Fibroblast of lung (primary cell): ENCODE measurements around the gene IL34. TPM values are rescaled to one million over a fixed set of nuclear protein-coding genes. Genes with fewer than 3 reads are reported as not detected.
A peak's percentile ranks its signal among the peaks of the same experiment; 100 is the strongest.

Experiments
- DNase-seq, 2 donors: peaks; one replicate each; pipeline versions ENCODE4 v3.0.0 to v3.0.0-alpha.2; 2010; ENCODE audit warnings: low read depth in 2 of 2
- H2AFZ ChIP-seq: 2 replicates; pipeline ENCODE4 v1.5.1; 2012; ENCODE audit warnings: low read length, control low read depth, inconsistent platforms
- H3K27ac ChIP-seq: 2 replicates; pipeline ENCODE4 v1.5.1; 2011; ENCODE audit warnings: low read length, control low read depth; ENCODE audit not compliant: insufficient read depth
- H3K27me3 ChIP-seq: 2 replicates; pipeline ENCODE4 v1.5.1; 2011; ENCODE audit warnings: mild to moderate bottlenecking, low read length; ENCODE audit not compliant: control insufficient read depth, insufficient read depth
- H3K36me3 ChIP-seq: 2 replicates; pipeline ENCODE4 v1.5.1; 2011; ENCODE audit warnings: low read length; ENCODE audit not compliant: control insufficient read depth, insufficient read depth
- H3K4me1 ChIP-seq: 2 replicates; pipeline ENCODE4 v1.5.1; 2011; ENCODE audit warnings: low read length; ENCODE audit not compliant: control insufficient read depth, insufficient read depth; ENCODE audit errors: extremely low read depth
- H3K4me2 ChIP-seq: 2 replicates; pipeline ENCODE4 v1.5.1; 2011; ENCODE audit warnings: low read length, control low read depth; ENCODE audit not compliant: insufficient read depth; ENCODE audit errors: extremely low read depth
- H3K4me3 ChIP-seq, 4 experiments: fragments of 200-600 bp in 1 of 4; sonication (generic) in 1 of 4; replicated peaks in 1 of 4; 2 replicates each; pipeline ENCODE4 v1.5.1; 2011 to 2016; ENCODE audit warnings: low read length in 4 of 4, low read depth in 3 of 4, mild to moderate bottlenecking in 3 of 4, control low read depth in 2 of 4, inconsistent platforms in 1 of 4, mixed read lengths in 1 of 4; ENCODE audit not compliant: insufficient read depth in 1 of 4; ENCODE audit errors: control extremely low read depth in 1 of 4
- H3K79me2 ChIP-seq: 2 replicates; pipeline ENCODE4 v1.5.1; 2012; ENCODE audit warnings: mild to moderate bottlenecking, low read length, inconsistent platforms; ENCODE audit not compliant: control insufficient read depth, insufficient read depth
- H3K9ac ChIP-seq: 2 replicates; pipeline ENCODE4 v1.5.1; 2011; ENCODE audit warnings: mild to moderate bottlenecking, low read length, control low read depth; ENCODE audit not compliant: insufficient read depth
- H3K9me3 ChIP-seq: 2 replicates; pipeline ENCODE4 v1.5.1; 2012; ENCODE audit warnings: low read depth, low read length; ENCODE audit not compliant: control insufficient read depth, insufficient read depth
- H4K20me1 ChIP-seq: 2 replicates; pipeline ENCODE4 v1.5.1; 2011; ENCODE audit warnings: low read length; ENCODE audit not compliant: control insufficient read depth, insufficient read depth; ENCODE audit errors: extremely low read depth
- EZH2 ChIP-seq: IDR thresholded peaks from 2 replicates; pipeline ENCODE4 v1.5.1; 2012; ENCODE audit warnings: low read length, control low read depth, mild to moderate bottlenecking; ENCODE audit errors: missing control alignments
- polyA plus RNA-seq, 2 donors: library from polyadenylated mRNA; depleted of rRNA in 1 of 2; stranded (reverse) in 1 of 2; unstranded in 1 of 2; fragments of >200 nt; gene quantifications; 2 replicates each; pipeline ENCODE4 v1.2.1, GENCODE V29; 2011 to 2012; ENCODE audit warnings: missing spikeins in 1 of 2
- total RNA-seq: library from RNA; depleted of rRNA; stranded (reverse); fragments of >200 nt; gene quantifications from 2 replicates; pipeline ENCODE4 v1.2.1, GENCODE V29; 2014
- TF ChIP-seq, protein P1 (sequence below), 2 donors: IDR thresholded peaks in 1 of 2; conservative IDR thresholded peaks in 1 of 2; 1 replicate in 1 of 2; 2 replicates in 1 of 2; pipeline ENCODE4 v1.5.1; 2011 to 2012; ENCODE audit warnings: low read length in 2 of 2, control low read depth in 1 of 2, inconsistent platforms in 1 of 2, low read depth in 1 of 2, mild to moderate bottlenecking in 1 of 2

IL34 gene
- total and polyA plus RNA-seq, 2 donors (not counting 1 experiment from before 2014, with no cell fraction given): 0.45 to 5.4 TPM

DNA sequence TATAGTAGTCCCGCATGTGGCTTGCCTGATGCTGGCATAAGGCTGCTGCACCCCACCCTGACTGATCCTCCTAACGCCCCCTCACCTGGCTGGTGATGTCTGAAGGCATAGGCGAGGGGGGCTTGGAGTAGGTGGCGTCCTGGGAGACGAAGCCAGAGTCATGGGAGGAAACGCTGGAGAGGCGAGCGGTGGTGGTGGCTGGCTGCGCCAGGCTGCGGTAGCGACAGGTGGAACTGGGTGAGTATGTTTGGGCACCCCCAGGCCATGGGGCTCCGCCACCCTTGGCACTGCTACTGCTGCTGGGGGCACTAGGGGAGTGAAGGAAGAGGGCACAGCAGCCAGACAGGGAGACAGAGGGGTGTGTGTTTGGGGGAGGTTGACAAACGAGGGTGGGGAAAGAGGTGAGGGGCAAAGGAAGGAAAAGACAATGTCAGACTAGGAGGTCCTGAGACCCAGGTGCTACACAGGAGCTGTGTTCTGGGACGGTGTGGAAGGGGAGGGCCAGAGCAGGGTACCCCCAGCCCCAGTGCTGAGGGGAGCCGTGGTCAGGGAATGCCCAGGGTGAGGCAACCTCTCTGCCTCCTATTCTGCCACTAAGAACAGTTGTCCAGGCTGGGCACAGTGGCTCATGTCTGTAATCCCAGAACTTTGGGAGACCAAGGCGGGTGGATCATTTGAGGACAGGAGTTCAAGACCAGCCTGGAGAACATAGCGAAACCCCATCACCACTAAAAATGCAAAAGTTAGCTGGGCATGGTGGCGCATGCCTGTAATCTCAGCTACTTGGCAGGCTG is 28.1 kb downstream of the IL34 start:
- Histone ChIP-seq H3K36me3 (peaks cover 55% of the 10 kb centered on the region), H3K79me2 (peaks cover 49% of the 10 kb centered on the region)
- no peak for TF ChIP-seq EZH2
- TF ChIP-seq, protein P1, sequence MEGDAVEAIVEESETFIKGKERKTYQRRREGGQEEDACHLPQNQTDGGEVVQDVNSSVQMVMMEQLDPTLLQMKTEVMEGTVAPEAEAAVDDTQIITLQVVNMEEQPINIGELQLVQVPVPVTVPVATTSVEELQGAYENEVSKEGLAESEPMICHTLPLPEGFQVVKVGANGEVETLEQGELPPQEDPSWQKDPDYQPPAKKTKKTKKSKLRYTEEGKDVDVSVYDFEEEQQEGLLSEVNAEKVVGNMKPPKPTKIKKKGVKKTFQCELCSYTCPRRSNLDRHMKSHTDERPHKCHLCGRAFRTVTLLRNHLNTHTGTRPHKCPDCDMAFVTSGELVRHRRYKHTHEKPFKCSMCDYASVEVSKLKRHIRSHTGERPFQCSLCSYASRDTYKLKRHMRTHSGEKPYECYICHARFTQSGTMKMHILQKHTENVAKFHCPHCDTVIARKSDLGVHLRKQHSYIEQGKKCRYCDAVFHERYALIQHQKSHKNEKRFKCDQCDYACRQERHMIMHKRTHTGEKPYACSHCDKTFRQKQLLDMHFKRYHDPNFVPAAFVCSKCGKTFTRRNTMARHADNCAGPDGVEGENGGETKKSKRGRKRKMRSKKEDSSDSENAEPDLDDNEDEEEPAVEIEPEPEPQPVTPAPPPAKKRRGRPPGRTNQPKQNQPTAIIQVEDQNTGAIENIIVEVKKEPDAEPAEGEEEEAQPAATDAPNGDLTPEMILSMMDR (conservative IDR thresholded peaks at IDR 0.05 in 1 of 2, IDR thresholded peaks at IDR 0.05 in 1 of 2; ENCODE audit: low read depth in 1 of 2, low read length in 2 of 2): no peak

DNA sequence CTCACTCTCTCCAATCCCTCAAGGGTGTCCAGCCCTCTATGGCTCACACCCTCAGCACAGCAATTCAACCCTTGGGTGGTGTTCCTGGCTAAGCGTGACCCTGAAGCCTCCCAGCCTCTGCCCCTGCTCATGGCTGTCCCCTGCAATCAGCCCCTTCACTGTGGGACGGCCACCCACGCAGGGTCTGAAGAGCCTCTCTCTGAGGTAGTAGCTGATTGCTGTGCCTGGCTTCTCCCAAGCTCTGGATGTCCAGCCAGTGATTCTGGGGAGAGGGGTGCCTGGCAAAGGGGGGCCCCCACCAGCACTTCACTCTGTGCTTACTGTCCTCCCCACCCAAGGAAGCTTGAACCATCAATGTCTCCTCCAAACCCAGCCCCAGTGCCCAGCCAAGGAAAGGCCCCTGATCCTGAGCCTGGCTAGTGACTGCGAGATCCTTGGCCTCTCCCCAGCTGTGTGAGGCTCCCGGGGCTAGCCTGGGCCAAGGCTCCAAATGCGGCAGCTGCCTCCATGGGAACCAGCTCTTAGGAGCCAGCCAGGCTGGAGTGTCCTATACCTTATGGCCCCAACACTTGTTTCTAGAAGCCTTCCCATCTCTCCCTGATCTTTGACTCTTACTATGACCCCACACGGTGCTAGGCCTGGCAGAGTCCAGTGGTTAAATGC is 29.6 kb downstream of the IL34 start:
- no peaks in the 10 kb centered on the region for H3K27me3 ChIP-seq
- peaks cover 9% of the 10 kb centered on the region for H3K4me1 ChIP-seq
- H3K9ac ChIP-seq: no peak overlapping the region
- no peak overlapping the region for H3K4me2 ChIP-seq
- peaks cover 56% of the 10 kb centered on the region for H3K79me2 ChIP-seq
- H4K20me1 ChIP-seq: no peaks in the 10 kb centered on the region
- H3K27ac ChIP-seq: peak overlapping the region; percentile 0
- no peak for DNase-seq
- H2AFZ ChIP-seq: no peak overlapping the region
- H3K36me3 ChIP-seq: peaks cover 56% of the 10 kb centered on the region
- no peak overlapping the region for H3K4me3 ChIP-seq
- no peaks in the 10 kb centered on the region for H3K9me3 ChIP-seq
- TF ChIP-seq EZH2: no peak
- TF ChIP-seq, protein P1 (conservative IDR thresholded peaks at IDR 0.05 in 1 of 2, IDR thresholded peaks at IDR 0.05 in 1 of 2; ENCODE audit: low read depth in 1 of 2, low read length in 2 of 2): no peak

More for the DNA sequence above, 28.1 kb downstream of the IL34 start:
- H4K20me1 ChIP-seq: no peaks in the 10 kb centered on the region
- H3K4me1 ChIP-seq: no peaks in the 10 kb centered on the region
- DNase-seq: no peak
- H3K9ac ChIP-seq: no peak overlapping the region
- no peaks in the 10 kb centered on the region for H3K9me3 ChIP-seq
- H3K27me3 ChIP-seq: no peaks in the 10 kb centered on the region
- H3K4me2 ChIP-seq: no peak overlapping the region
- H3K4me3 ChIP-seq: no peak overlapping the region
- H2AFZ ChIP-seq: no peak overlapping the region
- no peak overlapping the region for H3K27ac ChIP-seq

DNA sequence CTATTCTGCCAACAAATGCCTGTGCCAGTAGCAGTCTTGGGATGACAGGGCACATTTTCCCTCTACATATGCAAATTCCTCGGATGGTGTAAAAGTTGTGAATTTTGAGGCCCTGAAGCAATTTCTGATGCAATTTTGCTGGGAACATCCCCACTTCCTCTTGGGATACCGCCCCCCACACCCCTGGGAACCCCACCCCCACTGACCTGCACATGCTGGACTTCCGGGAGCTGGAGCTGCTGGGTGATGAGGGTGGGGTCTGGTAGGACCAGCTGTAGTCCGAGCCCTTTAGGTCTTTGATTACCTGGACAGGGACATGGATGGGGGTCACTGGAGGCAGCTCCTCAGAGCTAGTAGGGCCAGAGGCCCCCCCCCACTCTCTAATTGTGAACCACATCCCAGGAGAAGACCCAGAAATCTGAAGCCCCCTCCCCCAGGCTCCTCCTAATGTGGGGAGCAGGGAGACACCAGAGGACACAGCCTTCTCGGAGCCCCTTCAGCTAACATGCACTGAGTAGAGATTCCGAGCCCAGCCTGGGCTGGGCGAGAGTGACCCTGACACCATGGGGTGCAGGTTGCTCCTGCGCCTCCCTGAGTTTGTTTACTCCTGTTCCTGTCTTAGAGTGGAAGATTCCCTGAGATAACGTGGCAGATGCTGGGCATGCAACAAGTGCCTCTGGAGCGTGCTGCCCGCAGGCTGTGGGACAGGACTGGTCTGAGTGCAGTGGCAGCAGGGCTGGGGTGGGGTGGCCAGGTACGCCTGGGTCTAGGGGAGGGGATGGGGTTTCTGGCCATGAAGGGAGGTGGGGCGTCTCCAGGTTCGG is 30.5 kb downstream of the IL34 start:
- H3K4me3 ChIP-seq: no peak overlapping the region
- no peaks in the 10 kb centered on the region for H3K9me3 ChIP-seq
- H3K79me2 ChIP-seq: peaks cover 61% of the 10 kb centered on the region
- TF ChIP-seq, protein P1 (conservative IDR thresholded peaks at IDR 0.05 in 1 of 2, IDR thresholded peaks at IDR 0.05 in 1 of 2; ENCODE audit: low read depth in 1 of 2, low read length in 2 of 2): no peak
- no peaks in the 10 kb centered on the region for H3K27me3 ChIP-seq
- H2AFZ ChIP-seq: no peak overlapping the region
- DNase-seq: no peak
- no peaks in the 10 kb centered on the region for H4K20me1 ChIP-seq
- peaks cover 15% of the 10 kb centered on the region for H3K4me1 ChIP-seq
- H3K36me3 ChIP-seq: peaks cover 52% of the 10 kb centered on the region
- no peak overlapping the region for H3K4me2 ChIP-seq
- peak overlapping the region; percentile 0 for H3K27ac ChIP-seq
- H3K9ac ChIP-seq: peak overlapping the region; percentile 7
